GM21423 (cell line): ENCODE results near the gene TNIK.

Source experiments
- ATAC-seq: cut with Tn5 transposase; IDR thresholded peaks from one replicate; pipeline ENCODE4 v1.9.1; 2021; ENCODE audit warnings: mild to moderate bottlenecking, moderate library complexity; ENCODE audit not compliant: unreplicated experiment

TNIK gene

GRCh38 chr3:171177553-171177952, 282.7 kb downstream of the TNIK start:
- ATAC-seq = no peak

DNA sequence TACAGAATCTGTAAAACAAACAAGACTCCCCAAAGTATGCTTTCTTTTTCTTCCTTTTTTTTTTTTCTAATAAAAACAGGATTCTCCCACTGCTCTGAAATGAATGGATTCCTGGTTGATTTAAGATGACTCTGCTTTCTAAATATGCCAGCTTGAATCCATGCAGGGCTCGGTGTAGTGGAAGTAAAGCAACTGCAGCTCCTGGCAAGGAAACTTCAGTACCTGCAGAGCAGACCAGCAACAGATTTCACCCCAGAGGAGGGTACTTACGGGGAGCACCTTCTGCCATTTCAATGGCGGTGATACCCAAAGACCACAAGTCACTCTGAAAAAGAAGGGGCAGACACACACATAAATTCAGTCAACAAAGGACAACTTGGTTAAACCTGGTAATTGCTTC, 283.1 kb downstream of the TNIK start:
- no peak for ATAC-seq

DNA sequence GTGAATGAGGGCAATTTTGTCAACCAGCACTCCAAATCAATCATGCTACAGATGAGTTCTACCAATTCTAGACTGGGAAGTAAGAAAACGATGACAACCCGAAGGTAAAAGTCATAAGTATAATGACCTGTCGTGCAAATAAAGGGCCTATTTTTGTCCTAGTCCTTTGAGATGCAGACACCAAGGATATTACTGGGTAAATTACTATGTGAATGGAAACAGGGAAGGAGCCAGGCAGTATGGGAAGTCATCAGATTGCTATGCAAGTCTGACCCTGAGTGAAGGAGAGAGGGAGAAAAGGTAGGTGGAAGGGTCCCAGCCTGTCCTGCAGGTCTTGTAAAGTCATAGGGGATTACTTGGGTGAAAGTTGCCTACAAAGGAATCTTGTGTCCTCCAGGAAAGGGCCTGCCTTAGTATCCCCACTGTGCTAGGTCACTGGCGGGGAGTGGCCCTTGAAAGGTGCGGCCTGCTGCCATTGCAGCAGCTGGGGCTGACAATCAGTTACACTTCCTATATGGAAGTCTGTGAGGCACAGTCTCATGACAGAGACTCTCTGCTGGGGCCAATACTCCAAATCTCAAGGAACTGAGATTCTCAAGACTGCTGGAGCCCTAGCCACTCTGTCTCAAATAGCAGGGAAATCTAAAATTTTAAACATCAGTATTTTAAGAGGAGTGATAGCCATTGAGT, 283.8 kb downstream of the TNIK start:
- no peak for ATAC-seq

DNA sequence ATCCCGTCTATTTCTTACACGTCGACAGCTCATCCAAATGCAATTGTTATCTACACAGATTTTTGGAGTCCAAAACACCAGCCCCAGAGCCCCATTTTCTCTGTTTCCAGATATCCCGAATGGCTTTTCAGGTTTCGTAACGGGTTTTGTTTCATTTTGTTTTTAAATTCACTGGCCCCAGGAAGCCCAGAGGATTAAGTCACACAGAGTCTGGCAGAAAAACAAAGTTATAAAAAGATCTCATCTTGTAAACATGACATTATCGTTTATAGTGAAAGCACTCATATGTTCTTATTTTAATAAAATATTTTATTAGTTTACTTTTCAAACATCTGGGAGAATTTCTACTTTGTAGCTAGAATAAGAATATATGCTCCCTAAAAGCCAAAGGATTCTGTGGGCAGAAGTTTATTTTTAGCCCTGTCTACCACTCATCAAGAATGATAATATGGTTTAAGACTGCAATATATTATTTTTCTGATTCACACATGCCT, 284.4 kb downstream of the TNIK start:
- no peak for ATAC-seq

- no peak for ATAC-seq
Observed at GRCh38 chr3:171173736-171174135, 286.5 kb downstream of the TNIK start.

GRCh38 chr3:171172070-171172469, 288.1 kb downstream of the TNIK start:
- ATAC-seq = no peak

GRCh38 chr3:171169866-171170265, 290.3 kb downstream of the TNIK start:
- no peak for ATAC-seq

DNA sequence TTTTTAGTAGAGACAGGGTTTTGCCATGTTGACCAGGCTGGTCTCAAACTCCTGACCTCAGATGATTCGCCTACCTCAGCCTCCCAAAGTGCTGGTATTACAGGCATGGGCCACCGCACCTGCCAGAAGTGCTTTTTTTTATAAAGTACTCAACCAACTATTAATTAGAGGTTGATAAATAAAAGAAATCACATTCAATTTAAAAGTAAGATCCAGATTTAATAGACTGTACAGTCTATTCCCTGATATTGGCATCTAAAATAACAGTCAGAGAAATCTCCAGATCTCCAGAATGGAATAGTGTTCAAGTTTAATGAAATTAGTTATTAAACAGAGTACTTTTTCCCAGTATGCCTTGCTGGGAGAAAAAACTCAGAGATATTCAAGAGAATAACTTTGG, 290.8 kb downstream of the TNIK start:
- ATAC-seq = no peak

DNA sequence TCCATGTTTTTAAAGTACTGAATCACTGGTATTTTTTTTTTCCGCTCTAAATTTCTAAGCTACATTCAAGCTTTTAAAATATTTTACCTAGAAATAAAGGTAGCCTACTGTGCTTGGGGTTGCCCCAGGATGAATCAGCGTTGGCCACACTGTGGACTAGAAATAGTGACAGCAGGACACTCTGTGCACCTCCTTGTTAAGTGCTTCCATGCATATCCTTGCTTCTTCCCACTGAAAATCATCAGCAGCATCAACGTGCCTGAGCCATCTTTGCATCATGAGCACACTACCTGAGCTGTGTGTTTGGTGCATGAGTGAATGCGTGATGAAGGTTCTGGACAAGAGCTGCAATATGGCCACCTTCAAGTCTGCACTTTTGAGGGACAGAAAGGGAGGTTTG, 291.7 kb downstream of the TNIK start:
- no peak for ATAC-seq

- ATAC-seq = no peak
Observed at GRCh38 chr3:171168086-171168485, 292.1 kb downstream of the TNIK start.

DNA sequence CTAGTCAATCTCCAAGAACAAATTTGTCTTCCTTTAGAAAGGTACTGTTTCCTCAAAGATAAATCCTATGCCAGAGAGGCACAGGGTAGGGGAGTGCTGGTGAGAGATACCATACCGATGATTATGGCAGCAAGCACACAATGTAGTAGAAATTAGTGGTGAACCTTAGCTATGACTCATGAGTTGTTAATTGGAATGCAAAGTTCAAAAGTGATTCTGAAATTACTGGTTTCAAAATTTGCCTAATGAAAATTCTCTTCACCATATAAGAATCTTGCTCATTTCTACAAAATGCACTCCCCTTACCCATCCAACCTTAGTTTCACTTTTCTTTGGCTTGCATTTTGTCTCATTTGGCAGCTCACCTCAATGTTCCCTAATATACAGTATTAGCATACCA, 294.2 kb downstream of the TNIK start:
- ATAC-seq = no peak

GRCh38 chr3:171165499-171165921, 294.7 kb downstream of the TNIK start:
- no peak for ATAC-seq

- no peak for ATAC-seq
Observed at GRCh38 chr3:171164067-171164465, 296.1 kb downstream of the TNIK start.

DNA sequence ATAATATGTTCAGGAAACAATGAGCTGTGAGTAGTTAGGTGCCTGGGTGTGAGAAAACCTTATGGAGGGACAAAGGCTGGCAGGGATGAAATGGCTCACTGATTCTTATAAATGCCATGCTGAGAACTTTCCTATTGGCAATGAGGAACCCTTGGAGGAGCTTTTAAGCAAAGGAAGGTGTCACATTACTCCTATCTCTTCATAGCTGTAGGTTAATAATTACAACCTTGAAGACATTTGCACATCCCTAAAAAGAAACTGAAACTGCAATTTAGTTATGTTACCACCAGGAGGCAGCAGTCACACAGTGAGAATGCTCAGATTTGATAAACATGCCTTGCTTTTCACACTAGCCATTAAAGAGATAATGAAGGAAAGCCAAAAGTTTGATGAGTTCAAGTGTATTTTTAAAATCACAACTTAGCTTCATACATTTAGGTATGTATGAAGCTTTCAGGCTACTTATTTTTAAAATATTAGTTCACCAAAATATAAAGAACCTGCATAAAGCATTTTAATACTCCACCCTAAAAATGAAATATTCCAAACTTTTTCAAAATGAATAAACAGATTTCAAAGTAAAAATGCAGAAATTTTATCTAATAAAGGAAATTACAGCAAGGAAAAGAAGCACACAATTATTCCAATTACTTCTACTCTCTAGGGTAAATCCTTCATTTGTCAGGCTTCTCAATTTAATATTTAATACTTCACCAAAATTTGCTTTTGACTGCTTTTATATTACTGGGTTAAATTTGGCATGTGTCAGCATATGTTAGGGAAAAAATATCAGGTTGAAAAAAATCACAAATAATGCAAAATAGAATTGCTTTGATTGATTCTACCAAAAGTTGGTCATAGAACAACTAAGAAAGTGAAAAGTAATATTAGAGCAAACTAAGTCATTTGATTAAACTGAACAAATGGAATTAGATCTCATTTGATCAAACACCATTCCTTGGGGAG, 296.8 kb downstream of the TNIK start:
- no peak for ATAC-seq

DNA sequence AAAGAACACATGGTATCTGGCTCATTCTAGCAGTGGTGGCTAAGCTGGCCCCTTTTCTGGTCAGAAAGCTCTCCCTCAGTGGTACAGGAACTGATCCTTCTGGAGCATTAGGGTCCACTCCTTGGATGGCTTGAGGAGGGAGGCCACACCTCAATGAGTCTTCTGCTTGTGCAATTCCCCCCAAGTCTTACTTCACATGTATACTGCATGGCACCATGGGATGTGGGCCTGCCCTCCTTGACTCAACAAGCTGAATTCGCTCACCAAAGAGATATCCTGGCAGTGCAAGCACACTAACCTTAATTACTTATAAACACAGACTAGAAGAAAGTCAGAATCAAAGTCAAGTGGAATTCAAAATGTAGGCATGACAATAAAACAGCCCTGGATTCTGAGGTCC, 299.9 kb downstream of the TNIK start:
- no peak for ATAC-seq

GRCh38 chr3:171159822-171160157, 300.4 kb downstream of the TNIK start:
- ATAC-seq = no peak

DNA sequence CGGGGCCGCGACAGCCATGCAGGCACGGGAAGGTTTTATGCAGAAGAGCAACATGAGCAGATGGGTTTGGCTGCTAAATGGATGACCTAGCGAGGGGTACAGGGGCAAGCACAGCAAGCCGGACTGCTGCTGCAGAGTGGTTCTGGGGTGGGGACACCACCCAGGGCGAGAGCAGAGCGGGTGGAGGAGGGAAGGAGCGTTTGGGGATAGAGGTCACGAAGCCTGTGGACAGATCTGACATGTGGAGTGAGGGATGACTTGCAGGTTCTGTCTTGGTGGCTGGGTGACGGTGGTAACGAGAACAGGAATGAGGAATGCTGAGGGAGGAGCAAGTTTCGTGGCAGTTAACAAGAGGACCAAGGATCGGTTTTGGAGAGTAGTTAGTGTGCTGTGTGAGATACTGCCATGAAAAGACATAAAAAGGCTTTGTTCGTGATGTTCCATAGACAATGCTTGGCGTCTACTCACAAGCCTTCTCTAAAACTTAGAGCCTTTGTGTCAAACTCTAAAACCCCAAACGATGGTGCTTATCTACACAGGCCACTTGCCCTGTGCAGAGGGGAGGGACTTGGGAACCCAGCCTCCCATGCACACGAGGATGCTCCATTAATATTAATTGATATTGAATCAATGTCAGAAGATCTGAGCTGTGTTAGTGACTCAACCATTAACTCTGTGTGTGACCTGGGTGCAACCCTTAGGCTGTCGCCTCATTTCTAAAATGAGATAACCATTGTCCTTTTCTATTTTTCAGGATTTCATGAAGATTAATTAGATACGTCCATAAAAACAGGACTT, 301.0 kb downstream of the TNIK start:
- no peak for ATAC-seq

- no peak for ATAC-seq
Observed at GRCh38 chr3:171157980-171158379, 302.2 kb downstream of the TNIK start.

DNA sequence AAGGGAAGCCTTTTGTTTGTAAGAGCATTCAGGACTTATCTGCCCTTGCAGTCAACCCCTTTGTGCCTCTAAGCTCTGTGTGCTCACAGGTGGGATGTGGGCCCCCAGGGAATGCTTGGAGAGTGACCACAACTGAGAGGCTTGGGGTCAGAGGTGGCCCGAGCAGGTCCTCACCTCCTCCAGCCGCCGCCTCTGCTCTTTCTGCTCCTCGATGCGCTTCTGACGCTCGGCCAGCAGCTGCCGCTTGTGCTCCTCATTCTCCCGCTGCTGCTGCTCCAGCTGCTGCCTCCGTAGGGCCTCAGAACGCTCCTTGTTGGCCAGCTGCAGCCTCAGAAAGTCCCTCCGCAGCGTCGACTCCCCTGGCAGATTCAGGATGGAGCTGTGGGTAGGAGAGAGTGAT, 302.9 kb downstream of the TNIK start:
- ATAC-seq = no peak

GRCh38 chr3:171156401-171157010, 303.7 kb downstream of the TNIK start:
- no peak for ATAC-seq
